ENCODE measurements around the gene CTTNBP2NL. TPM values are rescaled to one million over a fixed set of nuclear protein-coding genes. Genes with fewer than 3 reads are reported as not detected.
A peak's percentile ranks its signal among the peaks of the same experiment; 100 is the strongest.

The CTTNBP2NL gene
- total and polyA plus RNA-seq, 7 donors, result 1.2 to 9.4 (median 4.7) TPM

DNA sequence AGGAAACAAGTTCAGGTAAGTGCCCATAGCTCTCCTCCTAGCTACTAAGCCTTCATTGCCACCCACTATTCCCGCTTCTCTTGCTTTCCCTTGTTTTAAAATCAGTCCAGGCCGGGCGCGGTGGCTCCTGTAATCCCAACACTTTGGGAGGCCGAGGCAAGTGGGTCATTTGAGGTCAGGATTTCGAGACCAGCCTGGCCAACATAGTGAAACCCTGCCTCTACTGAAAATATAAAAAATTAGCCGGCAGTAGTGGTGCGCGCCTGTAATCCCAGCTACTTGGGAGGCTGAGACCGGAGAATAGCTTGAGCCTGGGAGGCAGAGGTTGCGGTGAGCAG, 4.4 kb upstream of the CTTNBP2NL start:
- H3K4me1 ChIP-seq, result peaks cover 5% of the 10 kb centered on the region
- 85 to 94% (median 91%) methylated on average over 11 of the region's 11 CpGs for WGBS, 3 donors
- intact Hi-C loops (cut with DNase I), result loop anchor here (1.0 to 10.0 kb wide), 5 partner anchors 75 to 413 kb away; partner anchors contain the start of genes CAPZA1 (in 1 of the 2), RHOC (in 1 of the 2) and ST7L (in 1 of the 2)
- TF ChIP-seq CTCF (IDR thresholded peaks at IDR 0.05), result no peak
- DNase-seq, result no peak
- no peaks in the 10 kb centered on the region for H3K9me3 ChIP-seq
- peak overlapping the region; percentile 58 for H3K4me3 ChIP-seq
- no peaks in the 10 kb centered on the region for H3K36me3 ChIP-seq (ENCODE audit: insufficient read depth in 1 of 2, low read depth in 1 of 2)
- H3K27me3 ChIP-seq (ENCODE audit: insufficient read depth in 3 of 3, low read length in 2 of 3), result peaks cover 0 to 2% (median 0%) of the 10 kb centered on the region in 3 donors
- no peak for ATAC-seq
- H3K27ac ChIP-seq, result peak overlapping the region; percentile 58

DNA sequence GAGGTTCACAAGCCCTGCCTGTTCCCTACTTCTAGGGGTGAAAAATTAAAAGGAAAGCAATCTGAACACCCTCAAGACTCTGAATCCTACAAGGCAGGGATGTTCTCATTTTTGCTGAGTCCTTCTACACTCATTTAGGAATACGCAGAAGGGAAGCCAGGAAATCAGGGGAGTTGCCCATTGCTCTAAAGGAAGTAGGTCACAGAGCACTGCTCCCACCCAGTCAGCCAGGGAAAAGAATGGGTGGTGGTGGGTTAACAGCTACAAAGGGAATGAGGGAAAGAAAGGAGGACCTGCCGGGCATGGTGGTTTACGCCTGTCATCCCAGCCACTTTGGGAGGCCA, 2.4 kb upstream of the CTTNBP2NL start:
- peak in 1 of 2 donors; percentile 15 for DNase-seq
- peak overlapping the region; percentile 79 for H3K27ac ChIP-seq
- no peaks in the 10 kb centered on the region for H3K27me3 ChIP-seq (ENCODE audit: insufficient read depth in 3 of 3, low read length in 2 of 3)
- peaks cover 8% of the 10 kb centered on the region for H3K4me1 ChIP-seq
- no peaks in the 10 kb centered on the region for H3K36me3 ChIP-seq (ENCODE audit: insufficient read depth in 1 of 2, low read depth in 1 of 2)
- peak overlapping the region; percentile 35 for H3K4me3 ChIP-seq
- no peaks in the 10 kb centered on the region for H3K9me3 ChIP-seq
- intact Hi-C loops (cut with DNase I), result loop anchor here (2.0 to 10.0 kb wide), 4 partner anchors 73 to 411 kb away; partner anchors contain the start of genes CAPZA1 (in 1 of the 2) and ST7L (in 1 of the 2)
- 52 to 66% (median 60%) methylated on average over 3 of the region's 3 CpGs for WGBS, 3 donors
- no peak for ATAC-seq
- TF ChIP-seq CTCF (IDR thresholded peaks at IDR 0.05), result no peak

DNA sequence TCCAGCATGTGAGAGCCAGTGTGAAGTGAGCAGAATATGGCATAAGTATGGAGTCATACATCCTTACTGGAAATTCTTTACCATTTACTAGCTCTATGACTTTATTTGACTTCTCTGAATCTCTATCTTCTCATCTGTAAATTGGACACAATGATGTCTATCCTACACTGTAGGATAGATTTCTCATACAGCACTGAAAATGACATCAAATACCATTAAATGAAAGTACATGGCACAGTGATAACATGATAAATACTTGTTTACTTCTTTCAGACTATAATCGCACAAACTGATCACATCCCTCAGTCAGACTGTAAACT, 1.3 kb upstream of the CTTNBP2NL start:
- TF ChIP-seq CTCF (IDR thresholded peaks at IDR 0.05), result no peak
- Histone ChIP-seq H3K27ac (peak overlapping the region; percentile 79), H3K27me3 (ENCODE audit: insufficient read depth in 3 of 3, low read length in 2 of 3) (no peaks in the 10 kb centered on the region), H3K36me3 (ENCODE audit: insufficient read depth in 1 of 2, low read depth in 1 of 2) (no peaks in the 10 kb centered on the region), H3K4me3 (peak overlapping the region; percentile 25), H3K4me1 (peaks cover 8% of the 10 kb centered on the region), H3K9me3 (no peaks in the 10 kb centered on the region)
- ATAC-seq (no peak), DNase-seq (no peak)
- intact Hi-C loops (cut with DNase I), result loop anchor here (5.0 to 10.0 kb wide), 3 partner anchors 223 to 410 kb away; partner anchors contain the start of genes CAPZA1 (in 1 of the 2) and ST7L (in 1 of the 2)
- 76 to 89% (median 87%) methylated on average over 1 of the region's 1 CpG for WGBS, 3 donors

DNA sequence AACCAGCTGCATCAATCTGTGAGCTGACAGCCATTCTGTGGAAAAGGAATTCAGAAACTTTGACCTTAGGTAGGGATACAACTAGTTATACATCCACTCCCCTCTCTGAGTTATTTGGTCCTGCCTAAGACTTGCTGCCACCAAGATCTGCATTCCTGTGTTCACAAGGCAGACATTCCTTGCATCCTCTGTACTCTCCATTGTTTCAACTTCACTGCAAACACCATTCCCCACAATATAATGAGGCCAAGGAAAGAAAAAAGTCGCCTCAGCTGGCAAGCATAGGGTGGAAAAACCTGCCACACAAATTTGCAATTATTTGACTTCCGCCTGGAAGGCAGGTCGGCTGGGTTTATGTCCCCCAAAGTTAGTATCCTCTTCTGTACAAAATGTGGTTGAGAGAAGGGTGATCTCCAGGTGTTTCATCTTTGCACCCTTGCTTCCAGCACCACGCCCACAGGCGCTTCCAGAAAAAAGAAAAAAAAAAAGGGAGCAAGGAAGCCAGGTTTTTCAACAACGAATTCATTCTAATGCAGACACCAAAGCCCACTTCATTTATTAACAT, 676 bp upstream of the CTTNBP2NL start:
- Histone ChIP-seq H3K4me1 (peaks cover 8% of the 10 kb centered on the region), H3K36me3 (ENCODE audit: insufficient read depth in 1 of 2, low read depth in 1 of 2) (no peaks in the 10 kb centered on the region), H3K9me3 (no peaks in the 10 kb centered on the region), H3K4me3 (peak overlapping the region; percentile 98), H3K27me3 (ENCODE audit: insufficient read depth in 3 of 3, low read length in 2 of 3) (no peaks in the 10 kb centered on the region), H3K27ac (peak overlapping the region; percentile 79)
- intact Hi-C loops (cut with DNase I), result loop anchor here in 1 of 2 donors (10.0 kb wide), 1 partner anchor 409 kb away; no protein-coding TSS in a partner anchor
- DNase-seq, result no peak
- no peak for TF ChIP-seq CTCF (IDR thresholded peaks at IDR 0.05)
- ATAC-seq, result no peak
- 6 to 12% (median 12%) methylated on average over 6 of the region's 6 CpGs for WGBS, 3 donors
